Measurements from ENCODE around the gene PKDREJ. TPM values are rescaled to one million over a fixed set of nuclear protein-coding genes. Genes with fewer than 3 reads are reported as not detected.

PKDREJ gene
- total and polyA plus RNA-seq, 2 of the 4 experiments (the other 2 are of a cell fraction) = 0.02 TPM; not detected in 1

- Histone ChIP-seq H3K36me3 (ENCODE audit: control insufficient read depth, insufficient read depth, low read length) (peaks cover 15% of the 10 kb centered on the region), H3K27me3 (ENCODE audit: control insufficient read depth, insufficient read depth, low read length) (no peaks in the 10 kb centered on the region), H3K9ac (ENCODE audit: low read depth, low read length) (no peak overlapping the region), H3K18ac (ENCODE audit: low read depth, low read length) (no peak overlapping the region), H2AK9ac (replicated peaks; ENCODE audit: low read depth, low read length, poor library complexity) (peak overlapping the region; percentile 44), H3K4ac (ENCODE audit: low read depth, low read length) (no peak overlapping the region), H2BK15ac (ENCODE audit: low read depth, low read length) (no peak overlapping the region), H4K8ac (ENCODE audit: low read depth in 2 of 2, low read length in 2 of 2) (no peak overlapping the region), H2BK120ac (ENCODE audit: low read depth, low read length) (no peak overlapping the region), H2BK5ac (ENCODE audit: low read depth, low read length, poor library complexity, severe bottlenecking) (no peak overlapping the region), H3K9me1 (ENCODE audit: insufficient read depth, low read length) (peaks cover 12% of the 10 kb centered on the region), H4K20me1 (ENCODE audit: insufficient read depth, low read length) (peaks cover 3% of the 10 kb centered on the region; the same call in 1 of the 2 replicates), H4K91ac (ENCODE audit: insufficient read depth, low read depth, low read length) (no peak overlapping the region), H3K4me3 (ENCODE audit: insufficient read depth, low read depth, low read length) (no peak overlapping the region), H3K4me2 (ENCODE audit: low read depth, low read length) (no peak overlapping the region), H3K79me1 (ENCODE audit: low read depth in 1 of 2, low read length in 2 of 2) (no peaks in the 10 kb centered on the region), H2BK20ac (ENCODE audit: low read depth, low read length) (no peak overlapping the region), H3K23ac (ENCODE audit: low read depth, low read length) (no peak overlapping the region), H3K4me1 (ENCODE audit: control insufficient read depth, insufficient read depth, low read length) (peaks cover 7% of the 10 kb centered on the region), H3K56ac (ENCODE audit: extremely low read depth, insufficient read depth, low read length) (no peak overlapping the region), H3K9me3 (ENCODE audit: control insufficient read depth, insufficient read depth, low read length) (no peaks in the 10 kb centered on the region), H2AFZ (replicated peaks; ENCODE audit: low read length, poor library complexity) (peak overlapping the region; percentile 8), H4K5ac (ENCODE audit: low read depth, low read length) (no peak overlapping the region), H2AK5ac (ENCODE audit: low read depth, low read length) (no peak overlapping the region), H3K14ac (replicated peaks; ENCODE audit: low read depth, low read length) (0 out of 2 replicates have a peak overlapping the region, but pooled peaks have one; percentile 21), H3K27ac (ENCODE audit: insufficient read depth, low read length) (no peak overlapping the region)
- peak; percentile 29 for DNase-seq
- dilution Hi-C loops (cut with HindIII; ENCODE audit: low sequenced_read_pairs, unreplicated experiment) = no loop called here
- TF ChIP-seq RFX5 (IDR thresholded peaks at IDR 0.05; ENCODE audit: low read depth, low read length) (no peak), RAD21 (IDR thresholded peaks at IDR 0.05; ENCODE audit: low read length) (no peak), POLR2A (IDR thresholded peaks at IDR 0.05; ENCODE audit: low read depth, low read length) (no peak), CEBPB (IDR thresholded peaks at IDR 0.05; ENCODE audit: low read depth, low read length) (no peak), FOS (IDR thresholded peaks at IDR 0.05; ENCODE audit: low read depth, low read length) (no peak), RCOR1 (IDR thresholded peaks at IDR 0.05; ENCODE audit: insufficient replicate concordance, low read length) (no peak), MAZ (IDR thresholded peaks at IDR 0.05; ENCODE audit: borderline replicate concordance, low read depth, low read length) (no peak), CHD1 (IDR thresholded peaks at IDR 0.05; ENCODE audit: low read depth, low read length) (no peak), MAFK (IDR thresholded peaks at IDR 0.05; ENCODE audit: low read depth, low read length) (no peak), MXI1 (IDR thresholded peaks at IDR 0.05; ENCODE audit: borderline replicate concordance, low read depth, low read length) (no peak), BHLHE40 (IDR thresholded peaks at IDR 0.05; ENCODE audit: low read depth, low read length) (no peak), NFE2L2 (IDR thresholded peaks at IDR 0.05; ENCODE audit: low read depth, low read length) (no peak), SMC3 (IDR thresholded peaks at IDR 0.05; ENCODE audit: low read depth, low read length) (no peak)
- TF ChIP-seq, protein P1, sequence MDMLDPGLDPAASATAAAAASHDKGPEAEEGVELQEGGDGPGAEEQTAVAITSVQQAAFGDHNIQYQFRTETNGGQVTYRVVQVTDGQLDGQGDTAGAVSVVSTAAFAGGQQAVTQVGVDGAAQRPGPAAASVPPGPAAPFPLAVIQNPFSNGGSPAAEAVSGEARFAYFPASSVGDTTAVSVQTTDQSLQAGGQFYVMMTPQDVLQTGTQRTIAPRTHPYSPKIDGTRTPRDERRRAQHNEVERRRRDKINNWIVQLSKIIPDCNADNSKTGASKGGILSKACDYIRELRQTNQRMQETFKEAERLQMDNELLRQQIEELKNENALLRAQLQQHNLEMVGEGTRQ (IDR thresholded peaks at IDR 0.05; ENCODE audit: low read depth, low read length) = no peak
- TF ChIP-seq, protein P2, sequence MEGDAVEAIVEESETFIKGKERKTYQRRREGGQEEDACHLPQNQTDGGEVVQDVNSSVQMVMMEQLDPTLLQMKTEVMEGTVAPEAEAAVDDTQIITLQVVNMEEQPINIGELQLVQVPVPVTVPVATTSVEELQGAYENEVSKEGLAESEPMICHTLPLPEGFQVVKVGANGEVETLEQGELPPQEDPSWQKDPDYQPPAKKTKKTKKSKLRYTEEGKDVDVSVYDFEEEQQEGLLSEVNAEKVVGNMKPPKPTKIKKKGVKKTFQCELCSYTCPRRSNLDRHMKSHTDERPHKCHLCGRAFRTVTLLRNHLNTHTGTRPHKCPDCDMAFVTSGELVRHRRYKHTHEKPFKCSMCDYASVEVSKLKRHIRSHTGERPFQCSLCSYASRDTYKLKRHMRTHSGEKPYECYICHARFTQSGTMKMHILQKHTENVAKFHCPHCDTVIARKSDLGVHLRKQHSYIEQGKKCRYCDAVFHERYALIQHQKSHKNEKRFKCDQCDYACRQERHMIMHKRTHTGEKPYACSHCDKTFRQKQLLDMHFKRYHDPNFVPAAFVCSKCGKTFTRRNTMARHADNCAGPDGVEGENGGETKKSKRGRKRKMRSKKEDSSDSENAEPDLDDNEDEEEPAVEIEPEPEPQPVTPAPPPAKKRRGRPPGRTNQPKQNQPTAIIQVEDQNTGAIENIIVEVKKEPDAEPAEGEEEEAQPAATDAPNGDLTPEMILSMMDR (conservative IDR thresholded peaks at IDR 0.05; ENCODE audit: low read depth, low read length) = no peak
- TF ChIP-seq, protein P3, sequence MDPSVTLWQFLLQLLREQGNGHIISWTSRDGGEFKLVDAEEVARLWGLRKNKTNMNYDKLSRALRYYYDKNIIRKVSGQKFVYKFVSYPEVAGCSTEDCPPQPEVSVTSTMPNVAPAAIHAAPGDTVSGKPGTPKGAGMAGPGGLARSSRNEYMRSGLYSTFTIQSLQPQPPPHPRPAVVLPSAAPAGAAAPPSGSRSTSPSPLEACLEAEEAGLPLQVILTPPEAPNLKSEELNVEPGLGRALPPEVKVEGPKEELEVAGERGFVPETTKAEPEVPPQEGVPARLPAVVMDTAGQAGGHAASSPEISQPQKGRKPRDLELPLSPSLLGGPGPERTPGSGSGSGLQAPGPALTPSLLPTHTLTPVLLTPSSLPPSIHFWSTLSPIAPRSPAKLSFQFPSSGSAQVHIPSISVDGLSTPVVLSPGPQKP (IDR thresholded peaks at IDR 0.05; ENCODE audit: borderline replicate concordance, low read depth, low read length) = no peak
- intact Hi-C loops (cut with micrococcal nuclease) = no loop called here
- peak; percentile 48 for ATAC-seq (ENCODE audit: low read depth)
- ChIA-PET CTCF (no interaction called here), POLR2A (ENCODE audit: unreplicated experiment) (no interaction called here)
- in situ Hi-C loops (cut with MboI; ENCODE audit: low sequenced_read_pairs) = no loop called here
- WGBS, 2 experiments (ENCODE audit: extremely low coverage in 2 of 2, insufficient read length in 1 of 2) = no CpG with 5 or more reads among the region's 9 CpGs
- BruUV-seq (replicated peaks) = no TSS peak
Measured at GRCh38 chr22:46233231-46233630, 29.9 kb downstream of the PKDREJ start.
